Measurements from ENCODE around the gene PMAIP1. TPM values are rescaled to one million over a fixed set of nuclear protein-coding genes. Genes with fewer than 3 reads are reported as not detected.
A peak's percentile ranks its signal among the peaks of the same experiment; 100 is the strongest.

PMAIP1 gene
- total RNA-seq, 4 donors from 2014 or later, result 0.94 to 2.5 (median 1.4) TPM; not detected in 1

GRCh38 chr18:59918997-59919396, 19.2 kb downstream of the PMAIP1 start:
- Histone ChIP-seq H3K4me3 (no peak overlapping the region), H3K36me3 (no peaks in the 10 kb centered on the region), H3K27ac (no peak overlapping the region), H3K4me1 (peaks cover 0 to 6% (median 0%) of the 10 kb centered on the region in 4 donors), H3K27me3 (no peaks in the 10 kb centered on the region), H3K9me3 (no peaks in the 10 kb centered on the region)
- TF ChIP-seq, protein P1, sequence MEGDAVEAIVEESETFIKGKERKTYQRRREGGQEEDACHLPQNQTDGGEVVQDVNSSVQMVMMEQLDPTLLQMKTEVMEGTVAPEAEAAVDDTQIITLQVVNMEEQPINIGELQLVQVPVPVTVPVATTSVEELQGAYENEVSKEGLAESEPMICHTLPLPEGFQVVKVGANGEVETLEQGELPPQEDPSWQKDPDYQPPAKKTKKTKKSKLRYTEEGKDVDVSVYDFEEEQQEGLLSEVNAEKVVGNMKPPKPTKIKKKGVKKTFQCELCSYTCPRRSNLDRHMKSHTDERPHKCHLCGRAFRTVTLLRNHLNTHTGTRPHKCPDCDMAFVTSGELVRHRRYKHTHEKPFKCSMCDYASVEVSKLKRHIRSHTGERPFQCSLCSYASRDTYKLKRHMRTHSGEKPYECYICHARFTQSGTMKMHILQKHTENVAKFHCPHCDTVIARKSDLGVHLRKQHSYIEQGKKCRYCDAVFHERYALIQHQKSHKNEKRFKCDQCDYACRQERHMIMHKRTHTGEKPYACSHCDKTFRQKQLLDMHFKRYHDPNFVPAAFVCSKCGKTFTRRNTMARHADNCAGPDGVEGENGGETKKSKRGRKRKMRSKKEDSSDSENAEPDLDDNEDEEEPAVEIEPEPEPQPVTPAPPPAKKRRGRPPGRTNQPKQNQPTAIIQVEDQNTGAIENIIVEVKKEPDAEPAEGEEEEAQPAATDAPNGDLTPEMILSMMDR (IDR thresholded peaks at IDR 0.05), result no peak
- TF ChIP-seq POLR2A (IDR thresholded peaks at IDR 0.05), result no peak
- DNase-seq, result no peak

- DNase-seq, result peak in 2 of 3 donors; percentile 69 to 72
- TF ChIP-seq, protein P1 (IDR thresholded peaks at IDR 0.05), result no peak
- TF ChIP-seq POLR2A (IDR thresholded peaks at IDR 0.05), result no peak
- Histone ChIP-seq H3K36me3 (no peaks in the 10 kb centered on the region), H3K9me3 (no peaks in the 10 kb centered on the region), H3K4me3 (no peak overlapping the region), H3K27me3 (no peaks in the 10 kb centered on the region), H3K4me1 (peaks cover 0 to 6% (median 0%) of the 10 kb centered on the region in 4 donors), H3K27ac (no peak overlapping the region)
Observed at GRCh38 chr18:59921384-59921891, 21.6 kb downstream of the PMAIP1 start.

- H3K4me3 ChIP-seq, result no peak overlapping the region
- peaks cover 0 to under 1% (median 0%) of the 10 kb centered on the region in 4 donors for H3K4me1 ChIP-seq
- no peak for TF ChIP-seq POLR2A (IDR thresholded peaks at IDR 0.05)
- TF ChIP-seq, protein P1 (IDR thresholded peaks at IDR 0.05), result no peak
- no peak overlapping the region for H3K27ac ChIP-seq
- H3K9me3 ChIP-seq, result no peaks in the 10 kb centered on the region
- H3K36me3 ChIP-seq, result no peaks in the 10 kb centered on the region
- DNase-seq, result no peak
- no peaks in the 10 kb centered on the region for H3K27me3 ChIP-seq
Observed at GRCh38 chr18:59923539-59924196, 23.9 kb downstream of the PMAIP1 start.

DNA sequence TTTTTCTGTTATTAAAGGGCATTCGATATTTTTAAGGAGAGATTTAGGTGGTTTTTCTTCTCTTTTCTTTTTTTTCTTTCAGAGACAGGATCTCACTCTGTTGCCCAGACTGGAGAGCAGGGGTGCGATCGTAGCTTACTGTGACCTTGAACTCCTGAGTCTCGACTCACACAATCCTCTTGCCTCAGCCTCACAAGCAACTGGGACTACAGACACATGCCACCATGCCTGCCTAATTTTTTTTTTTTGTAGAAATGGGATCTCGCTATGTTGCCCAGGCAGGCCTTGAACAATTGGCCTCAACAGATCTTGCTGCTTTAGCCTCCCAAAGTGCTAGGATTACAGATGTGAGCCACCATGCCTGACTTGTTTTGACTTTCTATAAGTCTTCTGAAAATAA, 26.3 kb downstream of the PMAIP1 start:
- H3K4me1 ChIP-seq, result no peaks in the 10 kb centered on the region
- DNase-seq, result no peak

DNA sequence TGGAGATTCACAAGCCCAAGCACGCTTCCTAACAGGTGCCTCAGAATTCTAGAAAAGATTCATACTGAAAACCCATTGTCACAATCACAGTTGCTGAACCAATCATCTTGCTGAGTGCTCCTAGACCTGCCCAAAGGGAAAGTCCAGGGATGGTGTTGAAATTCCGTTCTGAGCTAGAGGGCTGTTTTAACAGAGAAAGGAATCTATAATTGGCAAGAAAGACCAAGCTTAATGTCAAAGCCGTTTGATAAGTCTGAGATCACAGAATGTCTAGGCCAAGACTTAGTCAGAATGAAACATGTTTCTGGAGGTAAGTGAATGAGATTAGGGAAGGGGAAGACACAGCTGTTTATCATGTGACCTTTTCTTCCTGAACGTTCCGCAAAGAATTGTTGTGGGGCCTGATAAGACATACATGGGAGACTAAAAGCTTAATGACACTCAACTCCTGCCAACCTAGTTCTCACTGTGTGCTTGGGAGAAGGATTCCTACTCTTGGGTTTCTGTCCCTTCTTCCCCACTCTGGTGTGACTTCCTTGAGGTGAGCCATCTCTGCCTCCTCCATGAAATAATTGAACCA, 27.5 kb downstream of the PMAIP1 start:
- Histone ChIP-seq H3K27me3 (no peaks in the 10 kb centered on the region), H3K27ac (no peak overlapping the region), H3K4me1 (no peaks in the 10 kb centered on the region), H3K9me3 (no peaks in the 10 kb centered on the region), H3K4me3 (no peak overlapping the region), H3K36me3 (no peaks in the 10 kb centered on the region)
- TF ChIP-seq POLR2A (IDR thresholded peaks at IDR 0.05), result no peak
- TF ChIP-seq, protein P1 (IDR thresholded peaks at IDR 0.05), result no peak
- DNase-seq, result no peak

More for the DNA sequence above, 26.3 kb downstream of the PMAIP1 start:
- Histone ChIP-seq H3K36me3 (no peaks in the 10 kb centered on the region), H3K27ac (no peak overlapping the region), H3K27me3 (no peaks in the 10 kb centered on the region), H3K9me3 (no peaks in the 10 kb centered on the region), H3K4me3 (no peak overlapping the region)
- TF ChIP-seq, protein P1 (IDR thresholded peaks at IDR 0.05), result no peak
- no peak for TF ChIP-seq POLR2A (IDR thresholded peaks at IDR 0.05)
